Stimulated activated naive CD4-positive, alpha-beta T cell (primary cell): ENCODE measurements around the gene TMTC2.
"Not testable (repeated sequence)": the region's sequence is repeated elsewhere in the genome, so short reads cannot be mapped to it uniquely, and the experiment has no call there.

ENCODE experiments used
- DNase-seq, 6 experiments: peaks; one replicate each; lab custom pipeline; 2025; lab: John Stamatoyannopoulos, UW

TMTC2 gene

GRCh38 chr12:82789674-82790073 is 103.0 kb downstream of the TMTC2 start:
- no peak for DNase-seq

GRCh38 chr12:82793751-82794281 is 107.1 kb downstream of the TMTC2 start:
- no peak for DNase-seq

GRCh38 chr12:82797480-82797879 is 110.8 kb downstream of the TMTC2 start:
- DNase-seq, result no peak

GRCh38 chr12:82800185-82800584 is 113.5 kb downstream of the TMTC2 start:
- no peak for DNase-seq

- no peak for DNase-seq
These were observed 115.4 kb downstream of the TMTC2 start for GRCh38 chr12:82801951-82802610.

- DNase-seq, result no peak
These were observed 116.5 kb downstream of the TMTC2 start for GRCh38 chr12:82803201-82803600.

GRCh38 chr12:82804601-82805000 is 117.9 kb downstream of the TMTC2 start:
- DNase-seq, result no peak

- DNase-seq, result not testable (repeated sequence)
These were observed 118.3 kb downstream of the TMTC2 start for GRCh38 chr12:82805004-82805403.

GRCh38 chr12:82805812-82806497 is 119.2 kb downstream of the TMTC2 start:
- no peak for DNase-seq

GRCh38 chr12:82807132-82807737 is 120.5 kb downstream of the TMTC2 start:
- DNase-seq, result no peak

- DNase-seq, result no peak
These were observed 123.9 kb downstream of the TMTC2 start for GRCh38 chr12:82810568-82810967.

- no peak for DNase-seq
These were observed 130.7 kb downstream of the TMTC2 start for GRCh38 chr12:82817368-82817767.

GRCh38 chr12:82818271-82819035 is 131.7 kb downstream of the TMTC2 start:
- no peak for DNase-seq

GRCh38 chr12:82826505-82826904 is 139.8 kb downstream of the TMTC2 start:
- no peak for DNase-seq

GRCh38 chr12:82832096-82832495 is 145.4 kb downstream of the TMTC2 start:
- no peak for DNase-seq

GRCh38 chr12:82832981-82833380 is 146.3 kb downstream of the TMTC2 start:
- DNase-seq, result no peak

- DNase-seq, result no peak
These were observed 146.8 kb downstream of the TMTC2 start for GRCh38 chr12:82833481-82833880.

- DNase-seq, result no peak
These were observed 148.5 kb downstream of the TMTC2 start for GRCh38 chr12:82835217-82835616.

GRCh38 chr12:82838131-82838551 is 151.4 kb downstream of the TMTC2 start:
- no peak for DNase-seq

GRCh38 chr12:82838827-82839226 is 152.1 kb downstream of the TMTC2 start:
- DNase-seq, result no peak

- DNase-seq, result no peak
These were observed 153.1 kb downstream of the TMTC2 start for GRCh38 chr12:82839796-82840195.

GRCh38 chr12:82841487-82841904 is 154.8 kb downstream of the TMTC2 start:
- DNase-seq, result no peak
